GM12878 (cell line): Measurements from ENCODE around the gene COL4A1. TPM values are rescaled to one million over a fixed set of nuclear protein-coding genes. Genes with fewer than 3 reads are reported as not detected.

ENCODE experiments used
- ATAC-seq: fragments of 200-7000 bp; cut with Tn5 transposase; 3 replicates; pipeline ENCODE4 v1.9.1; 2020; ENCODE audit warnings: mild to moderate bottlenecking, moderate library complexity
- BruUV-seq: library from RNA; stranded (reverse); fragments of 400-500 nt; replicated peaks from 2 replicates; lab custom pipeline; 2021; lab: Mats Ljungman, UMichigan
- CTCF ChIA-PET: fragments of 300-600 bp; sonication (Branson Sonifier 250); formaldehyde crosslinking; extraction: SDS; loops from one replicate; lab custom pipeline; 2021; ENCODE audit warnings: inconsistent platforms; lab: Yijun Ruan, JAX
- POLR2A ChIA-PET: fragments of 350-600 bp; formaldehyde crosslinking; extraction: SDS; loops from one replicate; lab custom pipeline; 2021; ENCODE audit warnings: inconsistent platforms; lab: Charles Lee
- RAD21 ChIA-PET: fragments of 300-600 bp; sonication (Branson Sonifier 250); formaldehyde crosslinking; loops from one replicate; lab custom pipeline; 2023; ENCODE audit warnings: antibody characterized with exemption; ENCODE audit not compliant: unreplicated experiment; lab: Charles Lee
- SMC1A ChIA-PET: fragments of 300-600 bp; sonication (Branson Sonifier 250); formaldehyde crosslinking; loops from one replicate; lab custom pipeline; 2023; ENCODE audit not compliant: unreplicated experiment, uncharacterized antibody; lab: Charles Lee
- DNase-seq: peaks from one replicate; pipeline ENCODE4 v3.0.0-alpha.2; 2011; ENCODE audit warnings: low read depth, low spot score
- FAIRE-seq: peaks from 3 replicates; lab custom pipeline; 2011; peaks lifted over from hg19 to GRCh38; lab: Jason Lieb, UNC
- H2AFZ ChIP-seq: 2 replicates; pipeline ENCODE4 v1.6.0; 2011; ENCODE audit warnings: low read depth, low read length, control low read depth; ENCODE audit not compliant: control insufficient read depth
- H3K27ac ChIP-seq: 2 replicates; pipeline ENCODE4 v1.5.1; 2011; ENCODE audit warnings: control low read depth; ENCODE audit not compliant: control insufficient read depth, insufficient read depth
- H3K27me3 ChIP-seq, 2 experiments: replicated peaks in 1 of 2; 2 replicates each; pipeline versions ENCODE4 v1.6.0 to v1.6.1; 2011; ENCODE audit warnings: low read length in 1 of 2; ENCODE audit not compliant: control insufficient read depth in 2 of 2, insufficient read depth in 2 of 2
- H3K36me3 ChIP-seq, 2 experiments: 2 replicates each; pipeline ENCODE4 v1.5.1; 2011; ENCODE audit warnings: low read length in 1 of 2; ENCODE audit not compliant: control insufficient read depth in 2 of 2, insufficient read depth in 2 of 2
- H3K4me1 ChIP-seq: 2 replicates; pipeline ENCODE4 v1.6.1; 2011; ENCODE audit warnings: mild to moderate bottlenecking, low read length, moderate library complexity, mixed read lengths; ENCODE audit not compliant: control insufficient read depth, insufficient read depth
- H3K4me2 ChIP-seq: 2 replicates; pipeline ENCODE4 v1.6.0; 2011; ENCODE audit warnings: control low read depth; ENCODE audit not compliant: control insufficient read depth, insufficient read depth
- H3K4me3 ChIP-seq: fragments of 200-600 bp; sonication (generic); 2 replicates; pipeline ENCODE4 v1.5.1; 2016
- H3K79me2 ChIP-seq: 2 replicates; pipeline ENCODE4 v1.6.0; 2011; ENCODE audit warnings: low read length; ENCODE audit not compliant: control insufficient read depth, insufficient read depth
- H3K9ac ChIP-seq: 2 replicates; pipeline ENCODE4 v1.8.0; 2011; ENCODE audit warnings: low read length, control low read depth, mixed read lengths; ENCODE audit not compliant: control insufficient read depth, insufficient read depth
- H3K9me3 ChIP-seq: replicated peaks from 3 replicates; pipeline ENCODE4 v1.5.1; 2011; ENCODE audit warnings: mild to moderate bottlenecking, low read length; ENCODE audit not compliant: control insufficient read depth, insufficient read depth
- H4K20me1 ChIP-seq: 2 replicates; pipeline ENCODE4 v1.6.0; 2011; ENCODE audit not compliant: control insufficient read depth, insufficient read depth
- CBX3 ChIP-seq: fragments of 200-600 bp; sonication (generic); IDR thresholded peaks from 2 replicates; pipeline ENCODE4 v1.6.1; 2016; ENCODE audit warnings: low read depth, borderline replicate concordance
- HDAC6 ChIP-seq: fragments of 200-600 bp; sonication (generic); IDR thresholded peaks from one replicate; pipeline ENCODE4 v1.8.0; 2017; ENCODE audit warnings: antibody characterized with exemption; ENCODE audit not compliant: unreplicated experiment
- MXI1 ChIP-seq: fragments of 150-350 bp; IDR thresholded peaks from 2 replicates; pipeline ENCODE4 v1.6.1; 2011; ENCODE audit warnings: low read depth, mild to moderate bottlenecking, inconsistent platforms, low read length, improper control_type of control experiment
- NFYB ChIP-seq: IDR thresholded peaks from 2 replicates; pipeline ENCODE4 v1.6.1; 2011; ENCODE audit warnings: low read depth, mild to moderate bottlenecking, low read length, improper control_type of control experiment, moderate library complexity; ENCODE audit not compliant: insufficient read depth
- PML ChIP-seq: IDR thresholded peaks from 2 replicates; pipeline ENCODE4 v1.6.1; 2012; ENCODE audit warnings: low read length, inconsistent platforms
- STAT1 ChIP-seq: fragments of 450-650 bp; conservative IDR thresholded peaks from 2 replicates; pipeline ENCODE4 v1.6.1; 2014; ENCODE audit warnings: antibody characterized with exemption, mild to moderate bottlenecking
- SUPT20H ChIP-seq: IDR thresholded peaks from 2 replicates; pipeline ENCODE4 v1.6.1; 2011; ENCODE audit warnings: low read depth, mild to moderate bottlenecking, low read length, moderate library complexity, borderline replicate concordance; ENCODE audit not compliant: control insufficient read depth
- YBX1 ChIP-seq: fragments of 450-650 bp; IDR thresholded peaks from 2 replicates; pipeline ENCODE4 v1.6.1; 2016; ENCODE audit warnings: antibody characterized with exemption
- ZBTB4 ChIP-seq: fragments of 450-650 bp; formaldehyde crosslinking; IDR thresholded peaks from 2 replicates; pipeline ENCODE4 v1.4.0; 2022; ENCODE audit warnings: mild to moderate bottlenecking, moderate library complexity
- ZNF24 ChIP-seq: fragments of 450-650 bp; IDR thresholded peaks from 2 replicates; pipeline ENCODE4 v1.6.1; 2017; ENCODE audit warnings: antibody characterized with exemption, mild to moderate bottlenecking
- ZSCAN29 ChIP-seq: fragments of 450-650 bp; IDR thresholded peaks from 2 replicates; pipeline ENCODE4 v1.6.1; 2017; ENCODE audit warnings: mild to moderate bottlenecking, moderate library complexity
- WGBS: methylation state at CpG from one replicate; pipeline ENCODE4 v1.1.6; 2016; ENCODE audit warnings: low lambda C conversion rate; ENCODE audit not compliant: insufficient replicate concordance, insufficient coverage; ENCODE audit errors: missing lambda C conversion rate; 5-methylcytosine and 5-hydroxymethylcytosine counted together
- in situ Hi-C: fragments of 300-500 bp; cut with MboI; formaldehyde crosslinking; loops from 9 replicates; pipeline ENCODE4 v1.14.3; 2018; ENCODE audit warnings: mixed read lengths
- intact Hi-C: fragments of 100-400 bp; cut with micrococcal nuclease; formaldehyde crosslinking; loops from one replicate; pipeline ENCODE4 v1.14.2; 2022; ENCODE audit not compliant: unreplicated experiment
- polyA plus RNA-seq, 11 experiments: library from polyadenylated mRNA; depleted of rRNA in 4 of 11; unstranded in 6 of 11; stranded (reverse) in 5 of 11; fragments of >200 nt; fragmentation: Nextera tagmentation in 4 of 11; fragmentation: Illumina TruSeq in 1 of 11; extraction: Ambion mirVana in 4 of 11; extraction: Trizol in 1 of 11; gene quantifications; 1 replicate in 1 of 11; 2 replicates in 10 of 11; pipeline versions ENCODE4 v1.2.1 to v1.2.3, GENCODE V29; 2011 to 2016; ENCODE audit warnings: inconsistent platforms in 2 of 11, missing spikeins in 2 of 11, low read depth in 1 of 11
- total RNA-seq, 4 experiments: library from RNA; depleted of rRNA in 3 of 4; stranded (reverse); fragments of >200 nt in 3 of 4; fragmentation: Illumina TruSeq in 1 of 4; extraction: Trizol in 1 of 4; gene quantifications; 2 replicates each; pipeline versions ENCODE4 v1.2.1 to v1.2.3, GENCODE V29; 2013 to 2021
- TF ChIP-seq, protein P1 (sequence below): fragments of 450-650 bp; IDR thresholded peaks from 2 replicates; pipeline ENCODE4 v1.6.1; 2018; ENCODE audit warnings: mild to moderate bottlenecking, low read depth, moderate library complexity; ENCODE audit not compliant: partially characterized antibody

The COL4A1 gene
- total and polyA plus RNA-seq, 10 of the 15 experiments (the other 5 are each of a cell fraction or from before 2014, with no cell fraction given), result 0.07 to 0.31 (median 0.13) TPM; not detected in 6

- no TSS peak for BruUV-seq
- no peak for FAIRE-seq
- Histone ChIP-seq H3K27me3 (peaks cover 0 to 4% of the 10 kb centered on the region in 2 experiments; a peak in 2 of 4 replicates), H3K9me3 (no peaks in the 10 kb centered on the region), H3K9ac (no peak overlapping the region), H3K79me2 (no peaks in the 10 kb centered on the region), H3K4me1 (no peaks in the 10 kb centered on the region), H3K4me3 (no peak overlapping the region), H3K4me2 (no peak overlapping the region), H4K20me1 (no peaks in the 10 kb centered on the region), H2AFZ (no peak overlapping the region), H3K27ac (no peak overlapping the region), H3K36me3 (no peaks in the 10 kb centered on the region)
- POLR2A ChIA-PET, result interaction anchor here (0.6 kb wide), 1 partner anchor 79 kb away, joined by 3 read pairs; no protein-coding TSS in a partner anchor
- CTCF ChIA-PET, result interaction anchor here (0.6 to 1.4 kb wide), 2 partner anchors 157 to 201 kb away, joined by 3 to 8 read pairs; no protein-coding TSS in a partner anchor
- TF ChIP-seq PML, result no peak
- intact Hi-C loops (no loop called here), in situ Hi-C loops (no loop called here)
- no peak for DNase-seq
- WGBS, result 21% methylated on average over 4 of the region's 4 CpGs
- SMC1A ChIA-PET, result interaction anchor here (0.6 to 2.0 kb wide), 4 partner anchors 13 to 778 kb away, joined by 3 to 5 read pairs (median 4); no protein-coding TSS in a partner anchor
- RAD21 ChIA-PET, result no interaction called here
- no peak for ATAC-seq
Measured at GRCh38 chr13:110242615-110243014, 64.3 kb downstream of the COL4A1 start.

GRCh38 chr13:110240943-110241342 is 66.0 kb downstream of the COL4A1 start:
- FAIRE-seq (no peak), DNase-seq (no peak), ATAC-seq (no peak)
- no peak overlapping the region for H3K4me3 ChIP-seq
- no peaks in the 10 kb centered on the region for H3K79me2 ChIP-seq
- CTCF ChIA-PET, result no interaction called here
- no peaks in the 10 kb centered on the region for H3K9me3 ChIP-seq
- SMC1A ChIA-PET, result no interaction called here
- H2AFZ ChIP-seq, result no peak overlapping the region
- H3K4me1 ChIP-seq, result no peaks in the 10 kb centered on the region
- H3K4me2 ChIP-seq, result no peak overlapping the region
- H3K36me3 ChIP-seq, result no peaks in the 10 kb centered on the region
- no TSS peak for BruUV-seq
- POLR2A ChIA-PET, result no interaction called here
- H3K27me3 ChIP-seq, result peaks cover 4 to 5% of the 10 kb centered on the region in 2 experiments; a peak in 2 of 4 replicates
- intact Hi-C loops (no loop called here), in situ Hi-C loops (no loop called here)
- no peak overlapping the region for H3K27ac ChIP-seq
- 48% methylated on average over 7 of the region's 7 CpGs for WGBS
- no peak overlapping the region for H3K9ac ChIP-seq
- RAD21 ChIA-PET, result no interaction called here
- H4K20me1 ChIP-seq, result no peaks in the 10 kb centered on the region
- TF ChIP-seq, protein P1, sequence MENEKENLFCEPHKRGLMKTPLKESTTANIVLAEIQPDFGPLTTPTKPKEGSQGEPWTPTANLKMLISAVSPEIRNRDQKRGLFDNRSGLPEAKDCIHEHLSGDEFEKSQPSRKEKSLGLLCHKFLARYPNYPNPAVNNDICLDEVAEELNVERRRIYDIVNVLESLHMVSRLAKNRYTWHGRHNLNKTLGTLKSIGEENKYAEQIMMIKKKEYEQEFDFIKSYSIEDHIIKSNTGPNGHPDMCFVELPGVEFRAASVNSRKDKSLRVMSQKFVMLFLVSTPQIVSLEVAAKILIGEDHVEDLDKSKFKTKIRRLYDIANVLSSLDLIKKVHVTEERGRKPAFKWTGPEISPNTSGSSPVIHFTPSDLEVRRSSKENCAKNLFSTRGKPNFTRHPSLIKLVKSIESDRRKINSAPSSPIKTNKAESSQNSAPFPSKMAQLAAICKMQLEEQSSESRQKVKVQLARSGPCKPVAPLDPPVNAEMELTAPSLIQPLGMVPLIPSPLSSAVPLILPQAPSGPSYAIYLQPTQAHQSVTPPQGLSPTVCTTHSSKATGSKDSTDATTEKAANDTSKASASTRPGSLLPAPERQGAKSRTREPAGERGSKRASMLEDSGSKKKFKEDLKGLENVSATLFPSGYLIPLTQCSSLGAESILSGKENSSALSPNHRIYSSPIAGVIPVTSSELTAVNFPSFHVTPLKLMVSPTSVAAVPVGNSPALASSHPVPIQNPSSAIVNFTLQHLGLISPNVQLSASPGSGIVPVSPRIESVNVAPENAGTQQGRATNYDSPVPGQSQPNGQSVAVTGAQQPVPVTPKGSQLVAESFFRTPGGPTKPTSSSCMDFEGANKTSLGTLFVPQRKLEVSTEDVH, result no peak
- no peak for TF ChIP-seq STAT1
- no peak for TF ChIP-seq YBX1
- TF ChIP-seq SUPT20H, result no peak
- no peak for TF ChIP-seq NFYB
- no peak for TF ChIP-seq ZSCAN29
- no peak for TF ChIP-seq HDAC6
- no peak for TF ChIP-seq CBX3
- TF ChIP-seq ZNF24, result no peak
- no peak for TF ChIP-seq MXI1
- TF ChIP-seq ZBTB4 (CRISPR knock-in tag), result no peak
